PFSK-1 (cell line): ENCODE measurements around the gene TAF3.

Experiments used
- FOXP2 ChIP-seq: optimal IDR thresholded peaks from 2 replicates; pipeline ENCODE3; 2011; ENCODE audit warnings: borderline replicate concordance, control low read depth, inconsistent platforms; ENCODE audit not compliant: insufficient read depth; ENCODE audit errors: extremely low read length, extremely low read depth
- POLR2AphosphoS5 ChIP-seq: IDR thresholded peaks from 2 replicates; pipeline ENCODE4 v1.6.1; 2012; ENCODE audit warnings: low read depth, mild to moderate bottlenecking, control low read depth, low read length, moderate library complexity
- REST ChIP-seq, 2 experiments: IDR thresholded peaks; 2 replicates each; pipeline versions ENCODE4 v1.6.1 to v1.8.0; 2011 to 2012; ENCODE audit warnings: low read depth in 2 of 2, low read length in 2 of 2, control low read depth in 1 of 2, inconsistent platforms in 1 of 2, mild to moderate bottlenecking in 1 of 2, moderate library complexity in 1 of 2; ENCODE audit not compliant: insufficient read depth in 1 of 2
- SIN3A ChIP-seq: IDR thresholded peaks from 2 replicates; pipeline ENCODE4 v1.6.1; 2012; ENCODE audit warnings: mild to moderate bottlenecking, low read length, moderate library complexity, borderline replicate concordance; ENCODE audit not compliant: insufficient read depth
- TAF1 ChIP-seq: IDR thresholded peaks from 2 replicates; pipeline ENCODE4 v1.6.1; 2012; ENCODE audit warnings: low read length, control low read depth, borderline replicate concordance; ENCODE audit not compliant: insufficient read depth

Gene TAF3

GRCh38 chr10:7846591-7846990 lies 28.3 kb downstream of the TAF3 start:
- TF ChIP-seq REST (IDR thresholded peaks at IDR 0.05; ENCODE audit: insufficient read depth in 1 of 2, low read depth in 2 of 2, low read length in 2 of 2) (no peak), TAF1 (no peak), FOXP2 (no peak), POLR2AphosphoS5 (no peak), SIN3A (no peak)

GRCh38 chr10:7853226-7853842 lies 35.0 kb downstream of the TAF3 start:
- no peak for TF ChIP-seq TAF1

- TF ChIP-seq TAF1 (no peak), FOXP2 (no peak), SIN3A (no peak), REST (IDR thresholded peaks at IDR 0.05; ENCODE audit: insufficient read depth in 1 of 2, low read depth in 2 of 2, low read length in 2 of 2) (no peak), POLR2AphosphoS5 (no peak)
These were observed 35.6 kb downstream of the TAF3 start for GRCh38 chr10:7853890-7854289.

GRCh38 chr10:7855205-7855604 lies 36.9 kb downstream of the TAF3 start:
- no peak for TF ChIP-seq POLR2AphosphoS5

- TF ChIP-seq FOXP2, result no peak
- no peak for TF ChIP-seq SIN3A
- TF ChIP-seq POLR2AphosphoS5, result no peak
- no peak for TF ChIP-seq TAF1
- TF ChIP-seq REST (IDR thresholded peaks at IDR 0.05; ENCODE audit: insufficient read depth in 1 of 2, low read depth in 2 of 2, low read length in 2 of 2), result no peak
These were observed 38.4 kb downstream of the TAF3 start for GRCh38 chr10:7856678-7857077.

- TF ChIP-seq TAF1 (no peak), SIN3A (no peak), POLR2AphosphoS5 (no peak), REST (IDR thresholded peaks at IDR 0.05; ENCODE audit: insufficient read depth in 1 of 2, low read depth in 2 of 2, low read length in 2 of 2) (no peak), FOXP2 (no peak)
These were observed 39.0 kb downstream of the TAF3 start for GRCh38 chr10:7857262-7857661.
